ENCODE results near the gene EML4.
"Not testable (repeated sequence)": the region's sequence is repeated elsewhere in the genome, so short reads cannot be mapped to it uniquely, and the experiment has no call there.

Gene EML4

DNA sequence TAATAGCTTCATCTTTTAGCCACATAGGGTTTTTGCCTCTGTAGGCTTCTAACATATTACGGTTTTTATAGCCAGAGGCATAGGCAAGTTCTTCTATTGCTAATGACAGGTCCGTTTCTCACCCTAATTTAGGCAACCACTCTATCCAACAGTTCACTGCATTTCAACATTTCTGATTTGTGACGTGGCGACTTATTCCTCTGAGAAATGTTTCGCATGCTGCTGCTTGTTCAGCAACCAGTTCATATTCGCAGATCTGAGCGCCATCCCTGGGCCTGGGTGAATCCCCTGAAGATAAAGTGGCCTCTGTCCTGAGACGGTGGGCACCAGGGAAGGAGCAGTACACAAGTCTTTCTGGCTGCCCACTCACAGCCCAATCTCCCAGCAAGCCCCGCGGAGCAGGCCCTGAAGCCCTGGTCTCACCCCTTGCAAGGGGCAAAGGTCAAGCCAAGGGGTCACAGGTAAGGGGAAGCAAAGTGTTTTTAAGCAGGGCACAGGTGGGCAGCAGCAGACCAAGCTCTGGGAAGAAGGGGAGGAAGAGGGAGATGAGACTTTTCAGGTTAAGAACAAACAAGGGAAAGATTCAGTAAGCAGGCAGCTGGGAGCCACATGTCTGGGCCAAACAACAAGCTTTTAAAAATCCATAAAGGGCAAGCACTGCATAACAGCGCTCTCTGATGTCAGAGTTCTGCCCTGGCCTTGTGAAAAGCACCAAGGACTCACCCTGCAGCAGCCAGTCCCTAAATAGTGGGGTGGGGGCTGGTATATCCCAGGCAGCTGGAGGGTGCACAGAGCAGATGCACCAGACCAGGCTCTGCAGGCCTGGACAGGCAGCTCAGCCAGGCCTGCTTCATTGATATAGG is 202.7 kb downstream of the EML4 start:
- in situ Hi-C loops (cut with HindIII; ENCODE audit: low sequenced_read_pairs) = no loop called here

- in situ Hi-C loops (cut with HindIII; ENCODE audit: low sequenced_read_pairs) = no loop called here
Observed at GRCh38 chr2:42372474-42373200, 203.5 kb downstream of the EML4 start.

- in situ Hi-C loops (cut with HindIII; ENCODE audit: low sequenced_read_pairs) = no loop called here
Observed at GRCh38 chr2:42376758-42377157, 207.6 kb downstream of the EML4 start.

DNA sequence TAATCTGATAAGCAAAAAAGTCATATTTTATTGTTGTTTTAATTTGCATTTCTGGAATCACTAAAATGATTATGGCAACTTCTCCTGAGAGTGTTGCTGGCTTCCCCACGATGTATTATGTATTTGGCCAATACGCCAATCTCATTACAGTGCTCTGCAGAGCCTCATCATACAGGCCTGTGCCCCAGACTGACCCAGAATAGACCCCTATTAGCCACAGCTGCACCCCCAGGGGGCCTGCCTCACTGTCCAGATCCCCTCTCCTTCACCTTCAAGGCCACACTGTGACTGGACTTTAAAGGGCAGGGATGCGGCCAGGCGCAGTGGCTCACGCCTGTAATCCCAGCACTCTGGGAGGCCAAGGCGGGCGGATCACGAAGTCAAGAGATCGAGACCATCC is 209.3 kb downstream of the EML4 start:
- in situ Hi-C loops (cut with HindIII; ENCODE audit: low sequenced_read_pairs) = no loop called here

- in situ Hi-C loops (cut with HindIII; ENCODE audit: low sequenced_read_pairs) = not testable (repeated sequence)
Observed at GRCh38 chr2:42380026-42380425, 210.9 kb downstream of the EML4 start.

DNA sequence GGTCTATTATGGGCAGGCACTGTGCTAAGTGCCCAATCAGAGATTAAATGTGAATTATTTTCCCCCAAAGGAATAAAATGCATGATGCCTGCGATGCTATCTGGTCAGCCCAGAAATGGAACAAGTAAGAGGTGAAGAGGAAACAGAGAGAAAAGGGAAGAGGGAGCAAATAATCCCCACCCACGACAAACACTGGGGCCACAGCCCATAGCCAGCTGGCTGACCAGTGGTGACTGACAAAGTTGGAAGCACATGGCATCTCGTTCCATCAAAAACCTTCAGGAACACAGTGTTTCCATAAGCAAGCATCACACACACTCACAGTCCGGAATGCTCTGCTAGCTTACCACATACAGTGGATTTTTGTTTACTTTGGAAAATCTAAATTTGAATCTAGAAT is 213.0 kb downstream of the EML4 start:
- in situ Hi-C loops (cut with HindIII; ENCODE audit: low sequenced_read_pairs) = no loop called here

Measured in DLD1 (cell line).